Caco-2 (cell line): ENCODE results near the gene GCH1. TPM values are rescaled to one million over a fixed set of nuclear protein-coding genes. Genes with fewer than 3 reads are reported as not detected.

Experiments
- BruUV-seq: library from RNA; stranded (reverse); fragments of 400-500 nt; replicated peaks from 2 replicates; lab custom pipeline; 2021; lab: Mats Ljungman, UMichigan
- CTCF ChIA-PET: fragments of 300-600 bp; sonication (Branson Sonifier 250); formaldehyde crosslinking; loops from one replicate; lab custom pipeline; 2022; ENCODE audit warnings: antibody characterized with exemption; lab: Charles Lee
- POLR2A ChIA-PET: fragments of 300-600 bp; sonication (Branson Sonifier 250); formaldehyde crosslinking; loops from one replicate; lab custom pipeline; 2022; ENCODE audit warnings: antibody characterized with exemption; lab: Charles Lee
- DNase-seq, 2 experiments: peaks; one replicate each; pipeline versions ENCODE4 v3.0.0 to v3.0.0-alpha.2; 2020 to 2022
- H3K27me3 ChIP-seq: replicated peaks from 2 replicates; pipeline ENCODE4 v1.6.0; 2011; ENCODE audit warnings: low read length; ENCODE audit not compliant: control insufficient read depth, insufficient read depth
- H3K36me3 ChIP-seq: 2 replicates; pipeline ENCODE4 v1.5.1; 2011; ENCODE audit warnings: low read length; ENCODE audit not compliant: control insufficient read depth, insufficient read depth
- H3K4me1 ChIP-seq: fragments of 250-450 bp; sonication (Bioruptor Pico); 2 replicates; pipeline ENCODE4 v1.5.1; 2020; ENCODE audit warnings: mild to moderate bottlenecking
- H3K4me3 ChIP-seq: 2 replicates; pipeline ENCODE4 v1.5.1; 2011; ENCODE audit warnings: low read depth, mild to moderate bottlenecking, control low read depth, low read length
- H3K9me3 ChIP-seq: fragments of 250-450 bp; sonication (Bioruptor Pico); 2 replicates; pipeline ENCODE4 v1.5.1; 2020; ENCODE audit warnings: mild to moderate bottlenecking, moderate library complexity
- H3K27ac Mint-ChIP-seq: one replicate; pipeline ENCODE4 v1.8.0; 2022; ENCODE audit warnings: mixed read lengths; ENCODE audit not compliant: unreplicated experiment
- H3K27me3 Mint-ChIP-seq: one replicate; pipeline ENCODE4 v1.8.0; 2022; ENCODE audit warnings: mixed read lengths; ENCODE audit not compliant: insufficient read depth, unreplicated experiment
- H3K36me3 Mint-ChIP-seq: one replicate; pipeline ENCODE4 v1.8.0; 2022; ENCODE audit warnings: mild to moderate bottlenecking, mixed read lengths; ENCODE audit not compliant: insufficient read depth, unreplicated experiment
- H3K4me1 Mint-ChIP-seq: one replicate; pipeline ENCODE4 v1.8.0; 2022; ENCODE audit warnings: low read depth, mixed read lengths; ENCODE audit not compliant: unreplicated experiment
- H3K4me3 Mint-ChIP-seq: one replicate; pipeline ENCODE4 v1.8.0; 2022; ENCODE audit warnings: mild to moderate bottlenecking, moderate library complexity, mixed read lengths; ENCODE audit not compliant: unreplicated experiment
- H3K9me3 Mint-ChIP-seq: one replicate; pipeline ENCODE4 v1.8.0; 2022; ENCODE audit warnings: mixed read lengths; ENCODE audit not compliant: unreplicated experiment
- intact Hi-C: fragments of 100-400 bp; cut with micrococcal nuclease; formaldehyde crosslinking; loops from one replicate; pipeline ENCODE4 v1.10.0; 2022; ENCODE audit not compliant: unreplicated experiment
- total RNA-seq: library from RNA; stranded (reverse); gene quantifications from 2 replicates; pipeline ENCODE4 v1.2.3, GENCODE V29; 2022
- TF ChIP-seq, protein P1 (sequence below), 2 experiments: fragments of 200-600 bp in 1 of 2; IDR thresholded peaks; 1 replicate in 1 of 2; 2 replicates in 1 of 2; pipeline versions ENCODE4 v1.5.1 to v1.8.0; 2011 to 2022; ENCODE audit warnings: antibody characterized with exemption in 1 of 2, control low read depth in 1 of 2, inconsistent platforms in 1 of 2, low read depth in 1 of 2, low read length in 1 of 2, mild to moderate bottlenecking in 1 of 2, moderate library complexity in 1 of 2; ENCODE audit not compliant: insufficient read depth in 1 of 2, severe bottlenecking in 1 of 2, unreplicated experiment in 1 of 2

The GCH1 gene
- total RNA-seq, 1 experiment from 2014 or later = 17.9 TPM

DNA sequence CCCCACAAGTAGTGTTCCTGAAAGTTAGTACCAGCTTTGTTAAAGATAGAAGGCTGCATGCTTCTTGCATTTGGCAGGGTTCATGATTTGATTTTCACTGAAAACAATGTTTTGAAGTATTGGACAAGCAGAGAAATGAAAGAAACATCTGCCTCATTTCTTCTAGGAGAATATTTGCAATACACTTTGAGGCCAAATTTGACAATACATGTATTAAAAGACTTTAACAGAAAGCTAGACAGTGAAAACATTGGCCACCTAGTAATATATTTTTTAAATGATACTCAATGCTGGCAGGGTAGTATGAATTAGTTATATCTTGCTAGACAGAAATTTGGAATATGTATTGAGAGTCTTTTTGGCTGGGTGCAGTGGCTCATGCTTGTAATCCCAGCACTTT is 68.5 kb downstream of the GCH1 start:
- H3K27me3 ChIP-seq = no peaks in the 10 kb centered on the region
- H3K4me1 ChIP-seq = peaks cover 18% of the 10 kb centered on the region
- Mint-ChIP-seq H3K9me3 (no peaks in the 10 kb centered on the region), H3K4me3 (no peak overlapping the region), H3K36me3 (no peaks in the 10 kb centered on the region), H3K27ac (no peak overlapping the region), H3K27me3 (no peaks in the 10 kb centered on the region), H3K4me1 (peaks cover under 1% of the 10 kb centered on the region)
- no peaks in the 10 kb centered on the region; the same call in 1 of the 2 replicates for H3K9me3 ChIP-seq
- DNase-seq = no peak
- POLR2A ChIA-PET = no interaction called here
- CTCF ChIA-PET = no interaction called here
- no TSS peak for BruUV-seq
- intact Hi-C loops = no loop called here
- no peaks in the 10 kb centered on the region for H3K36me3 ChIP-seq
- no peak overlapping the region for H3K4me3 ChIP-seq
- TF ChIP-seq, protein P1, sequence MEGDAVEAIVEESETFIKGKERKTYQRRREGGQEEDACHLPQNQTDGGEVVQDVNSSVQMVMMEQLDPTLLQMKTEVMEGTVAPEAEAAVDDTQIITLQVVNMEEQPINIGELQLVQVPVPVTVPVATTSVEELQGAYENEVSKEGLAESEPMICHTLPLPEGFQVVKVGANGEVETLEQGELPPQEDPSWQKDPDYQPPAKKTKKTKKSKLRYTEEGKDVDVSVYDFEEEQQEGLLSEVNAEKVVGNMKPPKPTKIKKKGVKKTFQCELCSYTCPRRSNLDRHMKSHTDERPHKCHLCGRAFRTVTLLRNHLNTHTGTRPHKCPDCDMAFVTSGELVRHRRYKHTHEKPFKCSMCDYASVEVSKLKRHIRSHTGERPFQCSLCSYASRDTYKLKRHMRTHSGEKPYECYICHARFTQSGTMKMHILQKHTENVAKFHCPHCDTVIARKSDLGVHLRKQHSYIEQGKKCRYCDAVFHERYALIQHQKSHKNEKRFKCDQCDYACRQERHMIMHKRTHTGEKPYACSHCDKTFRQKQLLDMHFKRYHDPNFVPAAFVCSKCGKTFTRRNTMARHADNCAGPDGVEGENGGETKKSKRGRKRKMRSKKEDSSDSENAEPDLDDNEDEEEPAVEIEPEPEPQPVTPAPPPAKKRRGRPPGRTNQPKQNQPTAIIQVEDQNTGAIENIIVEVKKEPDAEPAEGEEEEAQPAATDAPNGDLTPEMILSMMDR (IDR thresholded peaks at IDR 0.05; ENCODE audit: insufficient read depth in 1 of 2, low read depth in 1 of 2, low read length in 1 of 2, severe bottlenecking in 1 of 2, unreplicated experiment in 1 of 2) = no peak

GRCh38 chr14:54830650-54831049 is 72.0 kb downstream of the GCH1 start:
- BruUV-seq = no TSS peak
- no peak overlapping the region for H3K4me3 Mint-ChIP-seq
- no peak for DNase-seq
- no peaks in the 10 kb centered on the region; the same call in none of the 2 replicates for H3K9me3 ChIP-seq
- H3K27me3 ChIP-seq = no peaks in the 10 kb centered on the region
- CTCF ChIA-PET = interaction anchor here (0.7 kb wide), 1 partner anchor 264 kb away, joined by 9 read pairs; the partner anchor contains the start of gene SAMD4A
- no peaks in the 10 kb centered on the region for H3K4me1 Mint-ChIP-seq
- H3K36me3 Mint-ChIP-seq = no peaks in the 10 kb centered on the region
- no peak overlapping the region for H3K27ac Mint-ChIP-seq
- no peaks in the 10 kb centered on the region for H3K27me3 Mint-ChIP-seq
- no peaks in the 10 kb centered on the region for H3K36me3 ChIP-seq
- TF ChIP-seq, protein P1 (IDR thresholded peaks at IDR 0.05; ENCODE audit: insufficient read depth in 1 of 2, low read depth in 1 of 2, low read length in 1 of 2, severe bottlenecking in 1 of 2, unreplicated experiment in 1 of 2) = no peak
- intact Hi-C loops = no loop called here
- H3K4me1 ChIP-seq = no peaks in the 10 kb centered on the region
- H3K4me3 ChIP-seq = no peak overlapping the region
- no peaks in the 10 kb centered on the region for H3K9me3 Mint-ChIP-seq
- POLR2A ChIA-PET = no interaction called here

GRCh38 chr14:54829486-54830224 is 73.0 kb downstream of the GCH1 start:
- Histone ChIP-seq H3K36me3 (no peaks in the 10 kb centered on the region), H3K4me1 (no peaks in the 10 kb centered on the region), H3K27me3 (no peaks in the 10 kb centered on the region), H3K9me3 (peaks cover 3% of the 10 kb centered on the region), H3K4me3 (no peak overlapping the region)
- DNase-seq = no peak
- Mint-ChIP-seq H3K4me3 (no peak overlapping the region), H3K36me3 (no peaks in the 10 kb centered on the region), H3K4me1 (no peaks in the 10 kb centered on the region), H3K9me3 (peaks cover under 1% of the 10 kb centered on the region), H3K27ac (no peak overlapping the region), H3K27me3 (no peaks in the 10 kb centered on the region)
- intact Hi-C loops = no loop called here
- TF ChIP-seq, protein P1 (IDR thresholded peaks at IDR 0.05; ENCODE audit: insufficient read depth in 1 of 2, low read depth in 1 of 2, low read length in 1 of 2, severe bottlenecking in 1 of 2, unreplicated experiment in 1 of 2) = no peak
- ChIA-PET CTCF (no interaction called here), POLR2A (no interaction called here)
- no TSS peak for BruUV-seq
